HG02571 (cell line): Measurements from ENCODE around the gene TNS3.

Experiments
- ATAC-seq: cut with Tn5 transposase; IDR thresholded peaks from one replicate; pipeline ENCODE4 v1.9.1; 2021; ENCODE audit warnings: mild to moderate bottlenecking, moderate library complexity; ENCODE audit not compliant: unreplicated experiment

TNS3 gene

GRCh38 chr7:47249361-47249760 lies 332.6 kb downstream of the TNS3 start:
- no peak for ATAC-seq

DNA sequence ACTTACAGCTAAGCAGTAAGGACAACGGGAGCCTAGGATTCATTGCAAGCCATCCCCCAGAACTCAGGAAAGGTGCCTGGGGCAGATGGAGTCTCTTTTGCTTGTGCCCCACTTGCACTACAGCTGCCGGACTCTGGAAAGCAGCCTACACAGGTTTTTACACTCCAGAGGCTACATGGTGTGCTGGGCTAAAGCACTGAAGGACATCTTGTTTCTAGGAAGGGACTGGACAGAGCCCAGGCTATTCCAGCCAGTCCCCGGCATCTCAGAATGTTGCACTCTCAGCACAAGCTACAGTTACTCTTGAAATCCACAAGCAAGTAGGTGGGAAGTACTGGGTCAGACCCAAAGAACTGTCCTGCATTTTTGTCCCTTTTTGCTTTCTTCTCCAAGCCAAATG lies 333.1 kb downstream of the TNS3 start:
- no peak for ATAC-seq

GRCh38 chr7:47247132-47247531 lies 334.8 kb downstream of the TNS3 start:
- ATAC-seq = no peak

GRCh38 chr7:47244692-47245091 lies 337.2 kb downstream of the TNS3 start:
- no peak for ATAC-seq

DNA sequence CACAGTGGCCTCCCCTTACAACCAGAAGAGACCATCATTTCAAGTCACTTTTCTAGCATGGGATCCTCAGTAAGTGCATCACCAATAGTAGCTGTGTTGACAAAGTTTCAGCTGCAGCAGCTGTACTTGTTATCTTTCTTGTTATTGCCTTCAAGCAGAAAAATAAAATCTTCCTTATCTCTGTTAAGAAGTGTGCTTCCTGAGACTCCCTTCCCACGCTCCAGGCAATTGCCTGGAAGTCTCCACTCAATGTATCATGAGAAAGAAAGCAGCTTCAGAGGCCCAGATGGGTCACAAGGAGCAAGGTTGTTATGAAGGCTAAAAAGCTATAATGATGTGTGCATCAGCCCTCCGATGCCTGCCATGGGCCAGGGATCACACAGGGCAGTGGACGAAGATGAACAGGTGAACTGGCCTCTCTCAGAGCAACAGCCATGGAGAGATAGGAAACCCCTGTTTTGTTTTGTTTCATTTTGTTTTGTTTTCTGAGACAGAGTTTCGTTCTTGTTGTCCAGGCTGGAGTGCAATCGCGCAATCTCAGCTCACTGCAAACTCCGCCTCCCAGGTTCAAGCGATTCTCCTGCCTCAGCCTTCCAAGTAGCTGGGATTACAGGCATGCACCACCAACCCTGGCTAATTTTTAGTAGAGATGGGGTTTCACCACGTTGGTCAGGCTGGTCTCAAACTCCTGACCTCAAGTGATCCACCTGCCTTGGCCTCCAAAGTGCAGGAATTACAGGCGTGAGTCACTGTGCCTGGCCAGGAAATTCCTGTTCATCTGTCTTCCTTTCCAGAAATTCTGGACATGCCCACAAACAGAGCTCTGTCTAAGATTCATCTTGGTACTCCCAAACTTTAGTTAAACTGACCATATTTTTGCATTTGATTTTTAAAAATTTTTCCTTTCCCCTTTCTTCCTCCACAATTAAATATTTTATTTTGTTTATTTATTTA lies 340.5 kb downstream of the TNS3 start:
- ATAC-seq = no peak

- ATAC-seq = no peak
These were observed 341.9 kb downstream of the TNS3 start for GRCh38 chr7:47239931-47240421.

GRCh38 chr7:47239034-47239433 lies 342.9 kb downstream of the TNS3 start:
- no peak for ATAC-seq

GRCh38 chr7:47236480-47237129 lies 345.3 kb downstream of the TNS3 start:
- ATAC-seq = no peak

DNA sequence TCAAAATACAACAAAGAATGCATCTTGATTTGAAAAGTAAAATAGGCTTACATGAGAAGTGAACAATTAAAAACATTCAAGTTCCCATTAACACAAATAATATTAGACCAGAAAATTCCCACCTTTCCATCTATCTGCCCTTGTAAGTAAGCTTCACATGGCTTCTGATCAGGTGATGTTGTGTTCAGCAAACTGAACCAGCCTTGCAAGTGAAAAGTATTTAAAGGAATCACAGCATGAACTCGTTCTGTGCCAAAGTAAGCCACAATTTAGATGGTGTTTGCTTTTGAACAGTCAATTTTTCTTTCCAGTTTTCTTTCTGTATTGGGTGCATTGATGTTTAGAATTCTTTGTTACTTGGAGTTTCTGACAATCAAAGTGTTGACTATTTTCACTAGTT lies 347.9 kb downstream of the TNS3 start:
- ATAC-seq = no peak

- no peak for ATAC-seq
These were observed 349.0 kb downstream of the TNS3 start for GRCh38 chr7:47232751-47233412.

- no peak for ATAC-seq
These were observed 350.3 kb downstream of the TNS3 start for GRCh38 chr7:47231627-47232026.

DNA sequence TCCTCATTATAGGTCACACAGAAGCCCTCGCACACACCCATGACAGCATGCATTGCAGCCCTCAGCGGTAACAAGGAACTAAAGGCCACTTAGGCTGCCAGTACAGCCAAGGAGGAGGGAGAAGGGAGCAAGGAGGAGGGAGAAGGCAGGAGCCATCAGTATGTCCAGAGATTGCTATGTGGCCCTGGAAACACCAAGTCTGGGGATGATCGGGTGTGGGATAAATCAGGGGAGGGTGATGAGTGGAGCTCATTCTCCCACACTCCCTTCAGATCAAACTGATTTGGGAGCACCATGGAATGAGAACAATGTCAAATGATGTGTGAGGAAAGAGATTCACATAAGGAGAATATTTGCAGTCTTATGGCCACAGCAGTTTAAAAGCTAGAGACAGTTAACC lies 350.9 kb downstream of the TNS3 start:
- no peak for ATAC-seq

GRCh38 chr7:47228386-47229014 lies 353.4 kb downstream of the TNS3 start:
- ATAC-seq = no peak

- peak; percentile 74 for ATAC-seq
These were observed 354.1 kb downstream of the TNS3 start for GRCh38 chr7:47227762-47228177.

- no peak for ATAC-seq
These were observed 355.2 kb downstream of the TNS3 start for GRCh38 chr7:47226696-47227095.

- no peak for ATAC-seq
These were observed 356.4 kb downstream of the TNS3 start for GRCh38 chr7:47225387-47226131.
